MCF 10A (cell line): Measurements from ENCODE around the gene TSFM. TPM values are rescaled to one million over a fixed set of nuclear protein-coding genes. Genes with fewer than 3 reads are reported as not detected.

Experiments
- BruUV-seq: library from RNA; stranded (reverse); fragments of 400-500 nt; replicated peaks from 2 replicates; lab custom pipeline; 2021; lab: Mats Ljungman, UMichigan
- CTCF ChIA-PET: fragments of 300-600 bp; sonication (Branson Sonifier 250); formaldehyde crosslinking; extraction: SDS; loops from one replicate; lab custom pipeline; 2021; ENCODE audit warnings: antibody characterized with exemption, inconsistent platforms; lab: Yijun Ruan, JAX
- POLR2A ChIA-PET: fragments of 300-600, 350-650 bp; sonication (Branson Sonifier 250); formaldehyde crosslinking; extraction: SDS; loops from one replicate; lab custom pipeline; 2020; ENCODE audit warnings: antibody characterized with exemption, inconsistent platforms; lab: Yijun Ruan, JAX
- DNase-seq: peaks from one replicate; pipeline ENCODE4 v3.0.0-alpha.2; 2018; ENCODE audit not compliant: unreplicated experiment
- H3K27ac Mint-ChIP-seq: one replicate; pipeline ENCODE4 v1.8.0; 2022; ENCODE audit warnings: mild to moderate bottlenecking, low read depth, mixed read lengths; ENCODE audit not compliant: unreplicated experiment
- H3K27me3 Mint-ChIP-seq: one replicate; pipeline ENCODE4 v1.8.0; 2022; ENCODE audit warnings: mixed read lengths; ENCODE audit not compliant: insufficient read depth, unreplicated experiment
- H3K36me3 Mint-ChIP-seq: one replicate; pipeline ENCODE4 v1.8.0; 2022; ENCODE audit warnings: mild to moderate bottlenecking, moderate library complexity, mixed read lengths; ENCODE audit not compliant: insufficient read depth, unreplicated experiment
- H3K4me1 Mint-ChIP-seq: one replicate; pipeline ENCODE4 v1.8.0; 2022; ENCODE audit warnings: mixed read lengths; ENCODE audit not compliant: insufficient read depth, unreplicated experiment
- H3K4me3 Mint-ChIP-seq: one replicate; pipeline ENCODE4 v1.8.0; 2022; ENCODE audit warnings: mild to moderate bottlenecking, moderate library complexity, mixed read lengths; ENCODE audit not compliant: unreplicated experiment
- H3K9me3 Mint-ChIP-seq: one replicate; pipeline ENCODE4 v1.8.0; 2022; ENCODE audit warnings: mixed read lengths; ENCODE audit not compliant: unreplicated experiment
- intact Hi-C: fragments of 100-400 bp; cut with micrococcal nuclease; formaldehyde crosslinking; loops from 2 replicates; pipeline ENCODE4 v1.14.1; 2022
- total RNA-seq: library from RNA; stranded (reverse); gene quantifications from 2 replicates; pipeline ENCODE4 v1.2.3, GENCODE V29; 2022
- TF ChIP-seq, protein P1 (sequence below): fragments of 200-600 bp; IDR thresholded peaks from one replicate; pipeline ENCODE4 v1.8.0; 2022; ENCODE audit warnings: antibody characterized with exemption, mild to moderate bottlenecking; ENCODE audit not compliant: unreplicated experiment

The TSFM gene
- total RNA-seq, 1 experiment from 2014 or later = 32.6 TPM

DNA sequence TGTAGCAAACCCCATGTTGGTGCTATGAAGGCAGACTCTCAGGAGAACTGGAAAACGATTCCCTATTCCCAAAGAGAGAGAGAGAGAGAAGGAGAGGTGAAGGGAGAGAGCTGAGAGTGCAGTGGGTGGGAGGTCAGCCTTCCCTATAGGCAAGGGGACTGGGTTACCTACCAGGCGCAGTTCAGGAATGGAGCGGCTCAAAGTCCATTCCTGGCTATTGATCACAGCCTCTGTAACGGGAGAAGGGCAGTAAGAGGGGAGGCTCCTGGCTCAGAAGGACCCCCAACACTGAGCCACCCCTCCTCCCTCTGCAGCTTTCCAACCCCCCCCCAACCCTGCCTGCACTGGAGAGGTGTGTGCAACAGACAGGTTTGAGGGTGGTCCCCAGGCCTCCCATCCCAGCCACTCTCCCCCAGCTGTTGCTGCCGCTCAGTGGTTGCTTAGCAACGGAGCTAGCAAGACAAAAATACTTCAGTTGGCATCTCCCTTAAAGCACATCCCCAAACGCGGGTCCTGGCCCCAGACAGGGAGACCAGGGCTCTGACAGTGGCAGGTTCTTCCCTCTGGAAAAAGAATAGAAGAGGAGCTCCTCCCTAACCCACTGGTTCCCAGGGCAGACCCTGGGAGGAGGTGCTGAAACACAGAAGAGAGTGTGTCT, 47.3 kb upstream of the TSFM start:
- Mint-ChIP-seq H3K4me3 (no peak overlapping the region), H3K27me3 (peaks cover 55% of the 10 kb centered on the region), H3K9me3 (no peaks in the 10 kb centered on the region), H3K4me1 (peaks cover 11% of the 10 kb centered on the region), H3K27ac (no peak overlapping the region), H3K36me3 (no peaks in the 10 kb centered on the region)
- BruUV-seq = no TSS peak
- DNase-seq = no peak
- ChIA-PET POLR2A (interaction anchor here (0.7 to 4.5 kb wide), 5 partner anchors 8 to 41 kb away, joined by 3 to 17 read pairs (median 5); partner anchors contain the start of genes OS9 and TSPAN31), CTCF (interaction anchor here (0.6 to 4.2 kb wide), 11 partner anchors 10 to 847 kb away, joined by 3 to 43 read pairs (median 4); no protein-coding TSS in a partner anchor)
- TF ChIP-seq, protein P1, sequence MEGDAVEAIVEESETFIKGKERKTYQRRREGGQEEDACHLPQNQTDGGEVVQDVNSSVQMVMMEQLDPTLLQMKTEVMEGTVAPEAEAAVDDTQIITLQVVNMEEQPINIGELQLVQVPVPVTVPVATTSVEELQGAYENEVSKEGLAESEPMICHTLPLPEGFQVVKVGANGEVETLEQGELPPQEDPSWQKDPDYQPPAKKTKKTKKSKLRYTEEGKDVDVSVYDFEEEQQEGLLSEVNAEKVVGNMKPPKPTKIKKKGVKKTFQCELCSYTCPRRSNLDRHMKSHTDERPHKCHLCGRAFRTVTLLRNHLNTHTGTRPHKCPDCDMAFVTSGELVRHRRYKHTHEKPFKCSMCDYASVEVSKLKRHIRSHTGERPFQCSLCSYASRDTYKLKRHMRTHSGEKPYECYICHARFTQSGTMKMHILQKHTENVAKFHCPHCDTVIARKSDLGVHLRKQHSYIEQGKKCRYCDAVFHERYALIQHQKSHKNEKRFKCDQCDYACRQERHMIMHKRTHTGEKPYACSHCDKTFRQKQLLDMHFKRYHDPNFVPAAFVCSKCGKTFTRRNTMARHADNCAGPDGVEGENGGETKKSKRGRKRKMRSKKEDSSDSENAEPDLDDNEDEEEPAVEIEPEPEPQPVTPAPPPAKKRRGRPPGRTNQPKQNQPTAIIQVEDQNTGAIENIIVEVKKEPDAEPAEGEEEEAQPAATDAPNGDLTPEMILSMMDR = no peak
- intact Hi-C loops = no loop called here

DNA sequence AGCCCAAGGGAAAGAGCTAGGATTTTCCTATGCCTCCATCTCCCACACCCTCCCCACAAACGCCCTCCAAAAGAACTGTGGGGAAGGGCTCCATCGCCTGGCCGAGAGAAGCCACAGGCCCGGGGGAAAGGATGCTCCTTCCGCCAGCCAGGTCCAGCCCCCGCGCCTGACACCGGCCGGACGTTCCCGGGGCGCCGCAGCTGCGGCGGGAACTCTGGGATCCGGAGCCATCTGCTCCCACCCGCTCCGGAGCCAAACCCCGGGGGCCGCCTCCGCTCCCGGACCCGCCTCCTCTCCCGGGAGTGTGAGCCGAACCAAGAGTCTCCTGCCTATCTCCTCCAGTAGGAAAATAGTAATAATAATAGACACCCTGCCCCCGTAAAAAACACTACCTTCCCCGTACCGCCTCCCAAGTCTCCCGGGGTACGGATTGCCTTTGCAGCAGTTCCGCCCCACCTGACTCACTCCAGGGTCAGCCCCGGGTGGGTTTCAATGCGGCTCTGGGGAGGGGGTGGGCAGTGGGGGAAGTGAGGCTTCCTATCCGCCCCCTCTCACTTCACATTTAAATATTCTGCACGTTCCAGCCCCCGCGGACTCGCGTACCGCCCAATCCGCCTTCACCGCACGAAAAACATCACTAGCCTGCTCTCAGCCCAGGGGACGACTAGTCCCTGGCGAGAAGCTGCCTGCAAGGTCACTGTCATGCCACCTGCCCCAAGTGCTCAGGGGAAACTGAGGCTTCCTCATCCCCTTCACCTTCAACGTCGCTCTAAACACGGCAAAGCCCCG, 46.4 kb upstream of the TSFM start:
- peak; percentile 56 for DNase-seq
- BruUV-seq = no TSS peak
- Mint-ChIP-seq H3K9me3 (no peaks in the 10 kb centered on the region), H3K27ac (no peak overlapping the region), H3K4me3 (peak overlapping the region; percentile 66), H3K4me1 (peaks cover 11% of the 10 kb centered on the region), H3K27me3 (peaks cover 64% of the 10 kb centered on the region), H3K36me3 (no peaks in the 10 kb centered on the region)
- CTCF ChIA-PET = interaction anchor here (0.6 to 4.2 kb wide), 10 partner anchors 10 to 278 kb away, joined by 3 to 43 read pairs (median 4); partner anchors contain the start of gene TSFM
- POLR2A ChIA-PET = interaction anchor here (0.5 to 4.5 kb wide), 4 partner anchors 9 to 105 kb away, joined by 3 to 17 read pairs (median 7); partner anchors contain the start of gene TSPAN31
- TF ChIP-seq, protein P1 = peak; percentile 37
- intact Hi-C loops = loop anchor here (2.0 kb wide), 1 partner anchor 153 kb away; no protein-coding TSS in a partner anchor

DNA sequence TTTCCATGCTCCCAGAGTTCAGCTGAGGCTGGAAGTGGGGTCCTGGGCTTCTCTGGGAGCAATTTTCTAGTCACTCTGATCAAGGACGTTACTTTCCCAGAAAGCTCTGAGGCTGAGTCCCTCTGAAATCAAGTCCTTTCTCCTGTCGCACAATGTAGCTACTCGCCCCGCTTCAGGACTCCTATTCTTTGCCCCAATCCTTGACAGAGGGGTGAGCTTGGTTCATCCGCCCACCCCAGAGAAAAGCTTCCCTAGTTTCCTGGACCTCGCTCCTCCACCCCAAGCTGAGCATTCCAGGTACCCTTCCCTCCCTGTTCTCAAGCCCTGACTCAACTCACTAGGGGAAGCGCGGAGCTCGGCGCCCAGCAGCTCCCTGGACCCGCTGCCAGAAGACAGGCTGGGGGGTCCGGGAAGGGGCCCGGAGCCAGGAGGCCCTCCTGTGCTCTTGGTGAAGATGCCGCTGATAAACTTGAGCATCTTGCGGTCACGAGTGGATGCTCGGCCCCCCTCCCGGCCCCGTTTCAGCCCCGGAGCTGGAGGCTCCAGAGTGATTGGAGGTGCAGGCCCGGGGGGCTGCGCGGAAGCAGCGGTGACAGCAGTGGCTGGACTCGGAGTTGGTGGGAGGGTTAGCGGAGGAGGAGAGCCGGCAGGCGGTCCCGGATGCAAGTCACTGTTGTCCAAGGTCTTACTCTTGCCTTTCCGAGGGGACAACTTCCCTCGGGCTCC, 45.7 kb upstream of the TSFM start:
- no peak for DNase-seq
- TF ChIP-seq, protein P1 = no peak
- Mint-ChIP-seq H3K9me3 (no peaks in the 10 kb centered on the region), H3K27ac (no peak overlapping the region), H3K27me3 (peaks cover 68% of the 10 kb centered on the region), H3K4me3 (peak overlapping the region; percentile 66), H3K36me3 (no peaks in the 10 kb centered on the region), H3K4me1 (peaks cover 11% of the 10 kb centered on the region)
- POLR2A ChIA-PET = interaction anchor here (0.5 to 4.5 kb wide), 3 partner anchors 8 to 106 kb away, joined by 3 to 17 read pairs (median 5); partner anchors contain the start of gene TSPAN31
- intact Hi-C loops = loop anchor here (2.0 kb wide), 1 partner anchor 154 kb away; no protein-coding TSS in a partner anchor
- BruUV-seq = no TSS peak
- CTCF ChIA-PET = interaction anchor here (0.6 to 4.2 kb wide), 10 partner anchors 11 to 279 kb away, joined by 3 to 43 read pairs (median 4); partner anchors contain the start of gene TSFM
